Measurements from ENCODE around the gene PSAPL1.

GRCh38 chr4:7470522-7471128 lies 35.9 kb upstream of the PSAPL1 start:
- TF ChIP-seq CTCF (IDR thresholded peaks at IDR 0.05) = no peak
- no peak for TF ChIP-seq POLR2A (IDR thresholded peaks at IDR 0.05)
